Measurements from ENCODE around the gene DIAPH2. TPM values are rescaled to one million over a fixed set of nuclear protein-coding genes. Genes with fewer than 3 reads are reported as not detected.

Gene DIAPH2
- total RNA-seq, 4 donors from 2014 or later, result 39.5 to 61.0 (median 56.5) TPM

DNA sequence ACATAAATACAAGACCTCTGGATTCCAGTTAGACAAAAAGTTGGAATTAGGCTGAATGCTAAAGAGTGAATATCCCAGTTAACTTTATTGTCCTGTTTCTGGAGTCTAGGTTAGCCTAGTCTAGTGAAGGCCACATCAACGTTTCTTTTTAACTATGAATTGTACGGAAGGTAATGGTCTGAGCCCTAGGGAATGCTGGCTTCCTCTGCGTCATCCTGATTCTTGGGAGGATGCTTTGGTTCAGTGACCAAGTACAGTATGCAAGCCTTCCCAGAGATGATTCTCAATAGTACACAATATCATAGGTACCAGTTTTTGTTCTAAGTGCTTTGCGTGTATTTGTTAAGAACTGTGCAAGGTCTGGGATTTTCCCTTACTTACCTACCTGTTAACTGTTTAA lies 11.8 kb downstream of the DIAPH2 start:
- Histone ChIP-seq H3K27ac (no peak overlapping the region), H3K9me3 (no peaks in the 10 kb centered on the region), H3K27me3 (no peaks in the 10 kb centered on the region), H3K4me1 (peaks cover 0 to 5% (median 0%) of the 10 kb centered on the region in 4 donors), H3K36me3 (no peaks in the 10 kb centered on the region), H3K4me3 (no peak overlapping the region)
- TF ChIP-seq EP300 (IDR thresholded peaks at IDR 0.05; ENCODE audit: low read depth), result no peak
- TF ChIP-seq POLR2A (IDR thresholded peaks at IDR 0.05), result no peak
- TF ChIP-seq POLR2AphosphoS5 (IDR thresholded peaks at IDR 0.05), result no peak
- TF ChIP-seq CTCF (IDR thresholded peaks at IDR 0.05), result no peak
- intact Hi-C loops (cut with DNase I; ENCODE audit: low total_unique reads), result no loop called here
- in situ Hi-C loops (cut with MboI; ENCODE audit: low pct_ligation_motif_present in 1 of 4, low pct_unique_long_range_greater_than_20kb in 1 of 4, low sequenced_read_pairs in 3 of 4), result no loop called here
- WGBS, 2 donors (ENCODE audit: low coverage in 1 of 2), result 88% methylated on average over 4 of the region's 4 CpGs; no CpG with 5 or more reads in 1 of the 2 donors
- DNase-seq, result no peak

- Histone ChIP-seq H3K27ac (no peak overlapping the region), H3K4me3 (no peak overlapping the region), H3K4me1 (no peaks in the 10 kb centered on the region), H3K27me3 (no peaks in the 10 kb centered on the region), H3K9me3 (no peaks in the 10 kb centered on the region), H3K36me3 (no peaks in the 10 kb centered on the region)
- in situ Hi-C loops (cut with MboI; ENCODE audit: low pct_ligation_motif_present in 1 of 4, low pct_unique_long_range_greater_than_20kb in 1 of 4, low sequenced_read_pairs in 3 of 4), result no loop called here
- no peak for TF ChIP-seq CTCF (IDR thresholded peaks at IDR 0.05)
- TF ChIP-seq POLR2A (IDR thresholded peaks at IDR 0.05), result no peak
- TF ChIP-seq POLR2AphosphoS5 (IDR thresholded peaks at IDR 0.05), result no peak
- no peak for TF ChIP-seq EP300 (IDR thresholded peaks at IDR 0.05; ENCODE audit: low read depth)
- intact Hi-C loops (cut with DNase I; ENCODE audit: low total_unique reads), result no loop called here
- DNase-seq, result no peak
- 83% methylated on average over 1 of the region's 1 CpG; no CpG with 5 or more reads in 1 of the 2 donors for WGBS, 2 donors (ENCODE audit: low coverage in 1 of 2)
These were observed 16.0 kb downstream of the DIAPH2 start for GRCh38 chrX:96700625-96701024.

GRCh38 chrX:96703379-96703778 lies 18.7 kb downstream of the DIAPH2 start:
- no peak for DNase-seq
- WGBS, 2 donors (ENCODE audit: low coverage in 1 of 2), result 83 to 85% methylated on average over 1 of the region's 1 CpG
- no peaks in the 10 kb centered on the region for H3K27me3 ChIP-seq

GRCh38 chrX:96703816-96704215 lies 19.2 kb downstream of the DIAPH2 start:
- no peak for DNase-seq
- no peaks in the 10 kb centered on the region for H3K27me3 ChIP-seq
- 58% methylated on average over 1 of the region's 1 CpG; no CpG with 5 or more reads in 1 of the 2 donors for WGBS, 2 donors (ENCODE audit: low coverage in 1 of 2)
- H3K4me3 ChIP-seq, result no peak overlapping the region
- H3K9me3 ChIP-seq, result no peaks in the 10 kb centered on the region
- H3K27ac ChIP-seq, result no peak overlapping the region
- intact Hi-C loops (cut with DNase I; ENCODE audit: low total_unique reads) (no loop called here), in situ Hi-C loops (cut with MboI; ENCODE audit: low pct_ligation_motif_present in 1 of 4, low pct_unique_long_range_greater_than_20kb in 1 of 4, low sequenced_read_pairs in 3 of 4) (no loop called here)
- TF ChIP-seq POLR2AphosphoS5 (IDR thresholded peaks at IDR 0.05) (no peak), CTCF (IDR thresholded peaks at IDR 0.05) (no peak), EP300 (IDR thresholded peaks at IDR 0.05; ENCODE audit: low read depth) (no peak), POLR2A (IDR thresholded peaks at IDR 0.05) (no peak)
- H3K4me1 ChIP-seq, result no peaks in the 10 kb centered on the region
- H3K36me3 ChIP-seq, result no peaks in the 10 kb centered on the region

More at GRCh38 chrX:96703379-96703778, 18.7 kb downstream of the DIAPH2 start:
- H3K27ac ChIP-seq, result no peak overlapping the region
- in situ Hi-C loops (cut with MboI; ENCODE audit: low pct_ligation_motif_present in 1 of 4, low pct_unique_long_range_greater_than_20kb in 1 of 4, low sequenced_read_pairs in 3 of 4) (no loop called here), intact Hi-C loops (cut with DNase I; ENCODE audit: low total_unique reads) (no loop called here)
- H3K9me3 ChIP-seq, result no peaks in the 10 kb centered on the region
- H3K4me3 ChIP-seq, result no peak overlapping the region
- no peaks in the 10 kb centered on the region for H3K4me1 ChIP-seq
- TF ChIP-seq POLR2A (IDR thresholded peaks at IDR 0.05) (no peak), POLR2AphosphoS5 (IDR thresholded peaks at IDR 0.05) (no peak)
- H3K36me3 ChIP-seq, result no peaks in the 10 kb centered on the region

- no peak for DNase-seq
- H3K36me3 ChIP-seq, result no peaks in the 10 kb centered on the region
- no peak overlapping the region for H3K27ac ChIP-seq
- intact Hi-C loops (cut with DNase I; ENCODE audit: low total_unique reads), result no loop called here
- TF ChIP-seq POLR2A (IDR thresholded peaks at IDR 0.05) (no peak), POLR2AphosphoS5 (IDR thresholded peaks at IDR 0.05) (no peak), EP300 (IDR thresholded peaks at IDR 0.05; ENCODE audit: low read depth) (no peak), CTCF (IDR thresholded peaks at IDR 0.05) (no peak)
- H3K4me1 ChIP-seq, result no peaks in the 10 kb centered on the region
- H3K4me3 ChIP-seq, result no peak overlapping the region
- WGBS, 2 donors (ENCODE audit: low coverage in 1 of 2), result 71 to 86% methylated on average over 1 to 2 of the region's 2 CpGs
- in situ Hi-C loops (cut with MboI; ENCODE audit: low pct_ligation_motif_present in 1 of 4, low pct_unique_long_range_greater_than_20kb in 1 of 4, low sequenced_read_pairs in 3 of 4), result no loop called here
- H3K27me3 ChIP-seq, result no peaks in the 10 kb centered on the region
- H3K9me3 ChIP-seq, result no peaks in the 10 kb centered on the region
These were observed 20.0 kb downstream of the DIAPH2 start for GRCh38 chrX:96704629-96705028.
